ENCODE data around the gene IFNL1. TPM values are rescaled to one million over a fixed set of nuclear protein-coding genes. Genes with fewer than 3 reads are reported as not detected.

IFNL1 gene
- total RNA-seq, 1 experiment from 2014 or later = not detected

- TF ChIP-seq ZNF219 (CRISPR knock-in tag; IDR thresholded peaks at IDR 0.05; ENCODE audit: borderline replicate concordance) (no peak), RELA (CRISPR knock-in tag; IDR thresholded peaks at IDR 0.05; ENCODE audit: borderline replicate concordance) (no peak), CBFB (CRISPR knock-in tag; IDR thresholded peaks at IDR 0.05; ENCODE audit: low read depth) (no peak), E2F4 (CRISPR knock-in tag; IDR thresholded peaks at IDR 0.05; ENCODE audit: borderline replicate concordance, low read depth) (no peak), TP53 (CRISPR knock-in tag; IDR thresholded peaks at IDR 0.05) (no peak), USF2 (CRISPR knock-in tag; IDR thresholded peaks at IDR 0.05) (no peak)
- TF ChIP-seq, protein P1, sequence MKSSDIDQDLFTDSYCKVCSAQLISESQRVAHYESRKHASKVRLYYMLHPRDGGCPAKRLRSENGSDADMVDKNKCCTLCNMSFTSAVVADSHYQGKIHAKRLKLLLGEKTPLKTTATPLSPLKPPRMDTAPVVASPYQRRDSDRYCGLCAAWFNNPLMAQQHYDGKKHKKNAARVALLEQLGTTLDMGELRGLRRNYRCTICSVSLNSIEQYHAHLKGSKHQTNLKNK (CRISPR knock-in tag; IDR thresholded peaks at IDR 0.05) = no peak
- TF ChIP-seq, protein P2, sequence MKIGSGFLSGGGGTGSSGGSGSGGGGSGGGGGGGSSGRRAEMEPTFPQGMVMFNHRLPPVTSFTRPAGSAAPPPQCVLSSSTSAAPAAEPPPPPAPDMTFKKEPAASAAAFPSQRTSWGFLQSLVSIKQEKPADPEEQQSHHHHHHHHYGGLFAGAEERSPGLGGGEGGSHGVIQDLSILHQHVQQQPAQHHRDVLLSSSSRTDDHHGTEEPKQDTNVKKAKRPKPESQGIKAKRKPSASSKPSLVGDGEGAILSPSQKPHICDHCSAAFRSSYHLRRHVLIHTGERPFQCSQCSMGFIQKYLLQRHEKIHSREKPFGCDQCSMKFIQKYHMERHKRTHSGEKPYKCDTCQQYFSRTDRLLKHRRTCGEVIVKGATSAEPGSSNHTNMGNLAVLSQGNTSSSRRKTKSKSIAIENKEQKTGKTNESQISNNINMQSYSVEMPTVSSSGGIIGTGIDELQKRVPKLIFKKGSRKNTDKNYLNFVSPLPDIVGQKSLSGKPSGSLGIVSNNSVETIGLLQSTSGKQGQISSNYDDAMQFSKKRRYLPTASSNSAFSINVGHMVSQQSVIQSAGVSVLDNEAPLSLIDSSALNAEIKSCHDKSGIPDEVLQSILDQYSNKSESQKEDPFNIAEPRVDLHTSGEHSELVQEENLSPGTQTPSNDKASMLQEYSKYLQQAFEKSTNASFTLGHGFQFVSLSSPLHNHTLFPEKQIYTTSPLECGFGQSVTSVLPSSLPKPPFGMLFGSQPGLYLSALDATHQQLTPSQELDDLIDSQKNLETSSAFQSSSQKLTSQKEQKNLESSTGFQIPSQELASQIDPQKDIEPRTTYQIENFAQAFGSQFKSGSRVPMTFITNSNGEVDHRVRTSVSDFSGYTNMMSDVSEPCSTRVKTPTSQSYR (CRISPR knock-in tag; IDR thresholded peaks at IDR 0.05) = no peak
Measured at GRCh38 chr19:39333507-39333906, 37.3 kb downstream of the IFNL1 start (continued).

DNA sequence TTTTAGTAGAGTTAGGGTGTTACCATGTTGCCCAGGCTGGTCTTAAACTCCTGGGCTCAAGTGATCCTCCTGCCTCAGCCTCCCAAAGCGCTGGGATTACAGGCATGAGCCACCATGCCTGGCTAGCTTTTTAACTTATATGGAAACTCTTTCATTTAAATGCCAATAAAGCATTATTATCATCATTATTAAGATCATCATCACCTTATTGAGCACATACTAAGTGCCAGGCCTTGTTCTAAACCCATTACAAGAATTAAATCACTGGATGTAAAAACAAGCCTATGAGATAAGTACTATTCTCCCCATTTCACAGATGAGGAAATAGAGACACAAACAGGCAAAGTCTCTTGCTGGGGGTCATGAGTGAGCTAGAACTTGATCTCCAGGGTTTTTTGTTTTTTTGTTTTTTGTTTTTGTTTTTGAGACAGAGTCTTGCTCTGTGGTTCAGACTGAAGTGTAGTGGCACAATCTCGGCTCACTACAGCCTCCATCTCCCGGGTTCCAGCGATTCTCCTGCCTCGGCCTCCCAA is 38.3 kb downstream of the IFNL1 start:
- CTCF ChIA-PET = no interaction called here
- no peak overlapping the region for H3K4me3 Mint-ChIP-seq

More for the DNA sequence above, 38.3 kb downstream of the IFNL1 start:
- Mint-ChIP-seq H3K9me3 (no peaks in the 10 kb centered on the region), H3K4me1 (peaks cover 4% of the 10 kb centered on the region; the same call in 1 of the 2 replicates), H3K36me3 (no peaks in the 10 kb centered on the region), H3K27me3 (ENCODE audit: low read depth) (peaks cover 19% of the 10 kb centered on the region), H3K27ac (no peak overlapping the region)
- DNase-seq (ENCODE audit: low spot score) (no peak), ATAC-seq (no peak)
- no peak for TF ChIP-seq RORB (CRISPR knock-in tag; IDR thresholded peaks at IDR 0.05)
- TF ChIP-seq TCF7 (CRISPR knock-in tag; IDR thresholded peaks at IDR 0.05; ENCODE audit: low read depth) = no peak
- no peak for TF ChIP-seq ZNF263 (CRISPR knock-in tag; IDR thresholded peaks at IDR 0.05; ENCODE audit: low read depth)
- no peak for TF ChIP-seq ERG (CRISPR knock-in tag; IDR thresholded peaks at IDR 0.05)
- TF ChIP-seq, protein P3, sequence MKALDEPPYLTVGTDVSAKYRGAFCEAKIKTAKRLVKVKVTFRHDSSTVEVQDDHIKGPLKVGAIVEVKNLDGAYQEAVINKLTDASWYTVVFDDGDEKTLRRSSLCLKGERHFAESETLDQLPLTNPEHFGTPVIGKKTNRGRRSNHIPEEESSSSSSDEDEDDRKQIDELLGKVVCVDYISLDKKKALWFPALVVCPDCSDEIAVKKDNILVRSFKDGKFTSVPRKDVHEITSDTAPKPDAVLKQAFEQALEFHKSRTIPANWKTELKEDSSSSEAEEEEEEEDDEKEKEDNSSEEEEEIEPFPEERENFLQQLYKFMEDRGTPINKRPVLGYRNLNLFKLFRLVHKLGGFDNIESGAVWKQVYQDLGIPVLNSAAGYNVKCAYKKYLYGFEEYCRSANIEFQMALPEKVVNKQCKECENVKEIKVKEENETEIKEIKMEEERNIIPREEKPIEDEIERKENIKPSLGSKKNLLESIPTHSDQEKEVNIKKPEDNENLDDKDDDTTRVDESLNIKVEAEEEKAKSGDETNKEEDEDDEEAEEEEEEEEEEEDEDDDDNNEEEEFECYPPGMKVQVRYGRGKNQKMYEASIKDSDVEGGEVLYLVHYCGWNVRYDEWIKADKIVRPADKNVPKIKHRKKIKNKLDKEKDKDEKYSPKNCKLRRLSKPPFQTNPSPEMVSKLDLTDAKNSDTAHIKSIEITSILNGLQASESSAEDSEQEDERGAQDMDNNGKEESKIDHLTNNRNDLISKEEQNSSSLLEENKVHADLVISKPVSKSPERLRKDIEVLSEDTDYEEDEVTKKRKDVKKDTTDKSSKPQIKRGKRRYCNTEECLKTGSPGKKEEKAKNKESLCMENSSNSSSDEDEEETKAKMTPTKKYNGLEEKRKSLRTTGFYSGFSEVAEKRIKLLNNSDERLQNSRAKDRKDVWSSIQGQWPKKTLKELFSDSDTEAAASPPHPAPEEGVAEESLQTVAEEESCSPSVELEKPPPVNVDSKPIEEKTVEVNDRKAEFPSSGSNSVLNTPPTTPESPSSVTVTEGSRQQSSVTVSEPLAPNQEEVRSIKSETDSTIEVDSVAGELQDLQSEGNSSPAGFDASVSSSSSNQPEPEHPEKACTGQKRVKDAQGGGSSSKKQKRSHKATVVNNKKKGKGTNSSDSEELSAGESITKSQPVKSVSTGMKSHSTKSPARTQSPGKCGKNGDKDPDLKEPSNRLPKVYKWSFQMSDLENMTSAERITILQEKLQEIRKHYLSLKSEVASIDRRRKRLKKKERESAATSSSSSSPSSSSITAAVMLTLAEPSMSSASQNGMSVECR (CRISPR knock-in tag; IDR thresholded peaks at IDR 0.05; ENCODE audit: borderline replicate concordance) = no peak
- no peak for TF ChIP-seq HMGXB4 (CRISPR knock-in tag; IDR thresholded peaks at IDR 0.05)
- POLR2A ChIA-PET = no interaction called here

Data from WTC11 (cell line).